H1 (cell line): Measurements from ENCODE around the gene KLF13. TPM values are rescaled to one million over a fixed set of nuclear protein-coding genes. Genes with fewer than 3 reads are reported as not detected.

Experiments
- CTCF ChIA-PET: fragments of 300-600 bp; sonication (Branson Sonifier 250); formaldehyde crosslinking; loops from one replicate; lab custom pipeline; 2021; ENCODE audit not compliant: partially characterized antibody; lab: Charles Lee
- POLR2A ChIA-PET: fragments of 300-600 bp; sonication (Branson Sonifier 250); formaldehyde crosslinking; loops from one replicate; lab custom pipeline; 2021; ENCODE audit warnings: inconsistent platforms; ENCODE audit not compliant: partially characterized antibody; lab: Charles Lee
- DNase-seq, 2 experiments: peaks; one replicate each; pipeline versions ENCODE4 v3.0.0 to v3.0.0-alpha.2; 2010 to 2022; ENCODE audit warnings: low spot score in 2 of 2, low read depth in 1 of 2, mixed read lengths in 1 of 2
- FAIRE-seq: peaks from 2 replicates; lab custom pipeline; 2011; peaks lifted over from hg19 to GRCh38; lab: Jason Lieb, UNC
- H2AFZ ChIP-seq: 2 replicates; pipeline ENCODE4 v1.8.1; 2012; ENCODE audit warnings: low read length, inconsistent platforms
- H2AK5ac ChIP-seq: 2 replicates; pipeline ENCODE4 v1.6.1; 2013; ENCODE audit warnings: low read depth, low read length
- H2BK120ac ChIP-seq: replicated peaks from 2 replicates; pipeline ENCODE3; 2013; ENCODE audit warnings: low read depth, low read length, inconsistent platforms
- H2BK12ac ChIP-seq: 2 replicates; pipeline ENCODE4 v1.6.1; 2013; ENCODE audit warnings: low read depth, low read length
- H2BK15ac ChIP-seq: 2 replicates; pipeline ENCODE4 v1.6.1; 2013; ENCODE audit warnings: low read length
- H2BK20ac ChIP-seq: 2 replicates; pipeline ENCODE4 v1.6.1; 2013; ENCODE audit warnings: low read length
- H2BK5ac ChIP-seq: 2 replicates; pipeline ENCODE4 v1.6.1; 2013; ENCODE audit warnings: low read depth, low read length
- H3K14ac ChIP-seq: 2 replicates; pipeline ENCODE4 v1.6.1; 2013; ENCODE audit warnings: inconsistent platforms; ENCODE audit not compliant: insufficient read length
- H3K18ac ChIP-seq: 2 replicates; pipeline ENCODE4 v1.6.1; 2013; ENCODE audit warnings: low read length; ENCODE audit errors: extremely low read depth
- H3K23ac ChIP-seq: 2 replicates; pipeline ENCODE4 v1.6.1; 2013; ENCODE audit warnings: inconsistent platforms; ENCODE audit not compliant: insufficient read length
- H3K23me2 ChIP-seq: 2 replicates; pipeline ENCODE4 v1.6.1; 2013; ENCODE audit warnings: low read depth, low read length
- H3K27ac ChIP-seq: 2 replicates; pipeline ENCODE4 v1.6.1; 2011; ENCODE audit warnings: low read depth, low read length, inconsistent platforms
- H3K27me3 ChIP-seq, 4 experiments: replicated peaks in 1 of 4; 1 replicate in 1 of 4; 2 replicates in 3 of 4; pipeline versions ENCODE4 v1.6.1 to v1.8.1; 2011 to 2013; ENCODE audit warnings: low read length in 3 of 4, mild to moderate bottlenecking in 3 of 4, inconsistent platforms in 2 of 4, mixed read lengths in 2 of 4, moderate library complexity in 1 of 4; ENCODE audit not compliant: control insufficient read depth in 3 of 4, insufficient read depth in 3 of 4; ENCODE audit errors: extremely low read depth in 1 of 4
- H3K36me3 ChIP-seq, 4 experiments: 2 replicates each; pipeline versions ENCODE4 v1.6.1 to v1.8.1; 2011 to 2013; ENCODE audit warnings: mild to moderate bottlenecking in 4 of 4, low read length in 3 of 4, moderate library complexity in 2 of 4, control low read depth in 1 of 4, inconsistent platforms in 1 of 4; ENCODE audit not compliant: insufficient read depth in 4 of 4, control insufficient read depth in 2 of 4
- H3K4ac ChIP-seq: replicated peaks from 2 replicates; pipeline ENCODE3; 2013; ENCODE audit warnings: low read length, low read depth, mixed read lengths, inconsistent platforms; ENCODE audit not compliant: insufficient read length
- H3K4me1 ChIP-seq, 4 experiments: replicated peaks in 1 of 4; 1 replicate in 1 of 4; 2 replicates in 3 of 4; pipeline versions ENCODE4 v1.6.1 to v1.8.1; 2011 to 2013; ENCODE audit warnings: low read length in 3 of 4, inconsistent platforms in 2 of 4, mixed read lengths in 1 of 4; ENCODE audit not compliant: insufficient read depth in 4 of 4, control insufficient read depth in 3 of 4
- H3K4me2 ChIP-seq, 2 experiments: 2 replicates each; pipeline versions ENCODE4 v1.6.1 to v1.8.1; 2011 to 2013; ENCODE audit warnings: low read depth in 2 of 2, low read length in 2 of 2, control low read depth in 1 of 2, inconsistent platforms in 1 of 2, mild to moderate bottlenecking in 1 of 2; ENCODE audit not compliant: insufficient read depth in 1 of 2
- H3K4me3 ChIP-seq, 4 experiments: fragments of 200-600, 300-600 bp in 1 of 4; sonication (generic), shearing (Covaris generic), sonication (Bioruptor Twin) in 1 of 4; 2 replicates each; pipeline versions ENCODE4 v1.5.1 to v1.8.1; 2011 to 2016; ENCODE audit warnings: low read length in 4 of 4, low read depth in 3 of 4, control low read depth in 2 of 4, inconsistent platforms in 2 of 4, mild to moderate bottlenecking in 2 of 4, mixed read lengths in 1 of 4, moderate library complexity in 1 of 4; ENCODE audit not compliant: insufficient read depth in 2 of 4; ENCODE audit errors: extremely low read depth in 1 of 4
- H3K56ac ChIP-seq: replicated peaks from 2 replicates; pipeline ENCODE3; 2013; ENCODE audit warnings: low read depth, mild to moderate bottlenecking, mixed read lengths, low read length, inconsistent platforms; ENCODE audit not compliant: insufficient read length
- H3K79me1 ChIP-seq: 2 replicates; pipeline ENCODE4 v1.6.1; 2013; ENCODE audit warnings: low read depth, low read length, control low read depth
- H3K79me2 ChIP-seq, 2 experiments: 2 replicates each; pipeline versions ENCODE4 v1.6.1 to v1.8.1; 2012 to 2013; ENCODE audit warnings: low read length in 2 of 2, mild to moderate bottlenecking in 2 of 2, inconsistent platforms in 1 of 2; ENCODE audit not compliant: insufficient read depth in 2 of 2, control insufficient read depth in 1 of 2
- H3K9ac ChIP-seq, 4 experiments: replicated peaks in 1 of 4; 1 replicate in 1 of 4; 2 replicates in 3 of 4; pipeline versions ENCODE4 v1.6.1 to v1.8.1; 2011 to 2013; ENCODE audit warnings: low read depth in 3 of 4, low read length in 3 of 4, control low read depth in 2 of 4, mild to moderate bottlenecking in 2 of 4, moderate library complexity in 2 of 4, inconsistent platforms in 1 of 4; ENCODE audit errors: extremely low read depth in 1 of 4
- H3K9me3 ChIP-seq, 2 experiments: 2 replicates each; pipeline versions ENCODE4 v1.6.1 to v1.8.1; 2012 to 2013; ENCODE audit warnings: mild to moderate bottlenecking in 2 of 2, moderate library complexity in 2 of 2, control low read depth in 1 of 2, inconsistent platforms in 1 of 2, low read depth in 1 of 2, low read length in 1 of 2, mixed read lengths in 1 of 2; ENCODE audit not compliant: insufficient read depth in 2 of 2
- H4K20me1 ChIP-seq, 2 experiments: replicated peaks in 1 of 2; 2 replicates each; pipeline versions ENCODE3 to v1.8.1; 2011 to 2013; ENCODE audit warnings: inconsistent platforms in 2 of 2, low read length in 2 of 2, mild to moderate bottlenecking in 1 of 2; ENCODE audit not compliant: insufficient read depth in 2 of 2, control insufficient read depth in 1 of 2
- H4K5ac ChIP-seq: 2 replicates; pipeline ENCODE4 v1.6.1; 2013; ENCODE audit warnings: low read length, low read depth, mixed read lengths, inconsistent platforms; ENCODE audit not compliant: insufficient read length
- H4K8ac ChIP-seq: 2 replicates; pipeline ENCODE4 v1.8.0; 2013; ENCODE audit warnings: mild to moderate bottlenecking, moderate library complexity, low read length, inconsistent platforms; ENCODE audit not compliant: insufficient read depth; ENCODE audit errors: extremely low read depth
- H4K91ac ChIP-seq: replicated peaks from 2 replicates; pipeline ENCODE3; 2013; ENCODE audit warnings: low read length, mixed read lengths, inconsistent platforms; ENCODE audit not compliant: insufficient read length
- BACH1 ChIP-seq: IDR thresholded peaks from 2 replicates; pipeline ENCODE4 v1.6.1; 2012; ENCODE audit warnings: low read length, improper control_type of control experiment
- CEBPB ChIP-seq: IDR thresholded peaks from 2 replicates; pipeline ENCODE4 v1.6.1; 2012; ENCODE audit warnings: low read depth, low read length
- CREB1 ChIP-seq: IDR thresholded peaks from 2 replicates; pipeline ENCODE4 v1.6.1; 2012; ENCODE audit warnings: inconsistent platforms
- NANOG ChIP-seq: IDR thresholded peaks from 2 replicates; pipeline ENCODE4 v1.6.1; 2011; ENCODE audit warnings: low read length, low read depth, mild to moderate bottlenecking, inconsistent platforms; ENCODE audit not compliant: insufficient read depth, poor library complexity, severe bottlenecking
- POLR2AphosphoS5 ChIP-seq: IDR thresholded peaks from 2 replicates; pipeline ENCODE4 v1.6.1; 2011; ENCODE audit warnings: low read depth, low read length
- RFX5 ChIP-seq: IDR thresholded peaks from 2 replicates; pipeline ENCODE4 v1.6.1; 2011; ENCODE audit warnings: low read depth, low read length, improper control_type of control experiment, borderline replicate concordance
- SAP30 ChIP-seq: fragments of 300-600 bp; sonication (generic); IDR thresholded peaks from 2 replicates; pipeline ENCODE4 v1.7.1; 2012; ENCODE audit warnings: low read length, moderate library complexity, mild to moderate bottlenecking, inconsistent platforms; ENCODE audit not compliant: insufficient read depth, insufficient replicate concordance
- SIX5 ChIP-seq: IDR thresholded peaks from 2 replicates; pipeline ENCODE4 v1.6.1; 2011; ENCODE audit warnings: mild to moderate bottlenecking, low read depth, low read length
- SP1 ChIP-seq: IDR thresholded peaks from 2 replicates; pipeline ENCODE4 v1.6.1; 2011; ENCODE audit warnings: low read depth, low read length
- WGBS, 2 experiments: shearing (Covaris generic) in 1 of 2; methylation state at CpG; one replicate each; pipeline versions ENCODE4 v1.1.6 to v1.1.7; 2013 to 2015; ENCODE audit warnings: low lambda C conversion rate in 2 of 2, mixed read lengths in 2 of 2, inconsistent platforms in 1 of 2, low coverage in 1 of 2, missing lambda C conversion rate in 1 of 2; ENCODE audit not compliant: insufficient replicate concordance in 2 of 2, insufficient coverage in 1 of 2, insufficient read length in 1 of 2; ENCODE audit errors: extremely low coverage in 1 of 2, missing lambda C conversion rate in 1 of 2; 5-methylcytosine and 5-hydroxymethylcytosine counted together
- polyA plus RNA-seq, 7 experiments: library from polyadenylated mRNA; depleted of rRNA in 3 of 7; stranded (reverse) in 5 of 7; unstranded in 2 of 7; fragments of >200 nt in 5 of 7; fragments of 200-250 nt in 2 of 7; gene quantifications; 1 replicate in 5 of 7; 2 replicates in 1 of 7; 4 replicates in 1 of 7; pipeline versions ENCODE4 v1.2.1 to v1.2.3, GENCODE V29; 2011 to 2013; ENCODE audit warnings: missing spikeins in 2 of 7, mixed read lengths in 2 of 7
- total RNA-seq: library from RNA; stranded (reverse); fragmentation: NEBNext Ultra II Directional; extraction: Animal tissue kit (Norgen Biotek cat#: 25700); gene quantifications from 2 replicates; pipeline ENCODE4 v1.2.1, GENCODE V29; 2021
- TF ChIP-seq, protein P1 (sequence below): IDR thresholded peaks from 2 replicates; pipeline ENCODE4 v1.6.1; 2011; ENCODE audit warnings: low read depth, mild to moderate bottlenecking, low read length; ENCODE audit not compliant: insufficient read depth
- TF ChIP-seq, protein P2 (sequence below): IDR thresholded peaks from 2 replicates; pipeline ENCODE4 v1.6.1; 2012; ENCODE audit warnings: inconsistent platforms

The KLF13 gene
- total and polyA plus RNA-seq, 2 of the 8 experiments (the other 6 are each of a cell fraction or from before 2014, with no cell fraction given) = 18.3 to 33.4 TPM

DNA sequence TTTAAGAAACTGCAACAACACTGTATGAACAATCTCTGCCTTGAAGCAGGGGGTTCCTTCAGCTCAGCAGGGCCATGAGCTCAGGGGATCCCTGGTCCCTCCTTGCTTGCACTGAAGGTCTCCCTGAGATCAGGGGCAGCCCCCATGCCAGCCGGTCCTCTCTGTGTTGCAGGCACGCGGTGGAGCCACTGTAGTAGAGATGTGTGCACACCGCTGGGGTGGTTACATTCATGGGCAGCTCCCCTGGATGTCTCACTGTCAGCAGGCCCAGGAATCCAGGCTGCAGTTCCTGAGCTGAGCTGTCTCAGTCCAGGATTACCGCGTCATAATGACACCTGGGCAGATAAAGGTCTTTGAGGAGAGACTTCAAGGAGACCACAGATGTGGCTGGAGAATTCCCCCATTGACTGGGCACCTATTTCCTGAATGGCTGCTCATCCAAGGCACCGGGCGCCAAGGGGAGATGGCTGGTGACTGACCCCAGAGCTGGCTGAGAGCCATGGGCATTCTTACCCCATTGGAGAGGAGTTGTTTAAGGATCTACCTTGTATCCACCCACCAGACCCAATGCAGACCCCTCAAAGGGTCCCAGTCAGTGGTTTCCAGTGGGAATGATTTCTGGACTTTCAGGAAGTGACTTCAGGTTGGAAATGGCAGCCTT, 10.4 kb upstream of the KLF13 start:
- Histone ChIP-seq H2BK15ac (0 out of 2 replicates have a peak overlapping the region, but pooled peaks have one; percentile 47), H4K5ac (no peak overlapping the region), H3K27me3 (no peaks in the 10 kb centered on the region), H3K4me2 (no peak overlapping the region), H4K8ac (no peak overlapping the region), H4K91ac (no peak overlapping the region), H2BK5ac (no peak overlapping the region), H2BK20ac (no peak overlapping the region; the same call in 1 of the 2 replicates), H3K79me2 (no peaks in the 10 kb centered on the region), H3K18ac (no peak overlapping the region), H4K20me1 (no peaks in the 10 kb centered on the region), H3K27ac (no peak overlapping the region), H2AK5ac (no peak overlapping the region), H3K4me3 (no peak overlapping the region), H3K36me3 (no peaks in the 10 kb centered on the region), H3K79me1 (no peaks in the 10 kb centered on the region), H3K56ac (no peak overlapping the region), H3K9me3 (peaks cover 1 to 2% of the 10 kb centered on the region in 2 experiments; a peak in 1 of 4 replicates), H3K9ac (no peak overlapping the region), H3K23ac (no peak overlapping the region), H2BK12ac (no peak overlapping the region), H3K4ac (no peak overlapping the region), H3K4me1 (peaks cover 4 to 9% (median 7%) of the 10 kb centered on the region in 4 experiments; a peak in 6 of 7 replicates), H3K23me2 (no peaks in the 10 kb centered on the region), H2AFZ (no peak overlapping the region), H2BK120ac (no peak overlapping the region), H3K14ac (no peak overlapping the region)
- WGBS, 2 experiments = 91% methylated on average over 8 of the region's 8 CpGs; no CpG with 5 or more reads in 1 of the 2 experiments
- FAIRE-seq (no peak), DNase-seq (no peak)
- POLR2A ChIA-PET = interaction anchor here (0.7 to 2.8 kb wide), 2 partner anchors 8 to 10 kb away, joined by 3 to 21 read pairs; no protein-coding TSS in a partner anchor
- CTCF ChIA-PET = interaction anchor here (0.6 to 1.6 kb wide), 2 partner anchors 13 to 172 kb away, joined by 3 read pairs; no protein-coding TSS in a partner anchor
- TF ChIP-seq SAP30 (no peak), SP1 (no peak), RFX5 (no peak), SIX5 (no peak), BACH1 (no peak), CEBPB (no peak), POLR2AphosphoS5 (no peak), NANOG (no peak), CREB1 (no peak)
- TF ChIP-seq, protein P1, sequence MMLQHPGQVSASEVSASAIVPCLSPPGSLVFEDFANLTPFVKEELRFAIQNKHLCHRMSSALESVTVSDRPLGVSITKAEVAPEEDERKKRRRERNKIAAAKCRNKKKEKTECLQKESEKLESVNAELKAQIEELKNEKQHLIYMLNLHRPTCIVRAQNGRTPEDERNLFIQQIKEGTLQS = no peak
- TF ChIP-seq, protein P2, sequence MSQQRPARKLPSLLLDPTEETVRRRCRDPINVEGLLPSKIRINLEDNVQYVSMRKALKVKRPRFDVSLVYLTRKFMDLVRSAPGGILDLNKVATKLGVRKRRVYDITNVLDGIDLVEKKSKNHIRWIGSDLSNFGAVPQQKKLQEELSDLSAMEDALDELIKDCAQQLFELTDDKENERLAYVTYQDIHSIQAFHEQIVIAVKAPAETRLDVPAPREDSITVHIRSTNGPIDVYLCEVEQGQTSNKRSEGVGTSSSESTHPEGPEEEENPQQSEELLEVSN = no peak
